HCT116 (cell line): ENCODE measurements around the gene NEK11. TPM values are rescaled to one million over a fixed set of nuclear protein-coding genes. Genes with fewer than 3 reads are reported as not detected.

Experiments
- ATAC-seq: fragments of 200-7000 bp; cut with Tn5 transposase; 2 replicates; pipeline ENCODE4 v1.9.1; 2020; ENCODE audit warnings: mild to moderate bottlenecking, moderate library complexity
- BruUV-seq: library from RNA; stranded (reverse); fragments of 400-500 nt; replicated peaks from 2 replicates; lab custom pipeline; 2021; lab: Mats Ljungman, UMichigan
- CTCF ChIA-PET: fragments of 300-600 bp; sonication (Branson Sonifier 250); formaldehyde crosslinking; loops from one replicate; lab custom pipeline; 2021; ENCODE audit warnings: antibody characterized with exemption; lab: Charles Lee
- POLR2A ChIA-PET: fragments of 300-600, 350-600 bp; sonication (Branson Sonifier 250); formaldehyde crosslinking; loops from one replicate; lab custom pipeline; 2021; ENCODE audit warnings: antibody characterized with exemption; lab: Charles Lee
- RAD21 ChIA-PET, 2 experiments: fragments of 300-600 bp; sonication (Branson Sonifier 250); formaldehyde crosslinking; loops; one replicate each; lab custom pipeline; 2023; ENCODE audit warnings: low total read pairs in 2 of 2; ENCODE audit not compliant: uncharacterized antibody in 2 of 2, unreplicated experiment in 2 of 2, low non-redundant PET in 1 of 2; lab: Charles Lee
- DNase-seq: peaks from one replicate; pipeline ENCODE4 v3.0.0-alpha.2; 2010; ENCODE audit warnings: low read depth, low spot score
- H2AFZ ChIP-seq: fragments of 200-600 bp; shearing (Covaris generic), sonication (generic); 2 replicates; pipeline ENCODE4 v1.6.1; 2017; ENCODE audit warnings: low read depth, mixed run types, mixed read lengths, antibody characterized with exemption, low read length; ENCODE audit not compliant: poor library complexity, severe bottlenecking
- H3K27ac ChIP-seq: 2 replicates; pipeline ENCODE4 v1.5.1; 2012; ENCODE audit warnings: low read depth, low read length
- H3K27me3 ChIP-seq: fragments of 200-600 bp; sonication (generic); 2 replicates; pipeline ENCODE4 v1.6.1; 2016; ENCODE audit warnings: mixed run types, low read length, mixed read lengths; ENCODE audit not compliant: insufficient read depth
- H3K36me3 ChIP-seq, 2 experiments: fragments of 200-500 bp in 1 of 2; fragments of 200-600 bp in 1 of 2; sonication (Bioruptor generic) in 1 of 2; sonication (generic) in 1 of 2; 2 replicates each; pipeline versions ENCODE4 v1.5.1 to v1.6.1; 2014 to 2016; ENCODE audit warnings: low read length in 2 of 2, inconsistent platforms in 1 of 2, mixed read lengths in 1 of 2, mixed run types in 1 of 2; ENCODE audit not compliant: insufficient read depth in 2 of 2, control insufficient read depth in 1 of 2
- H3K4me1 ChIP-seq, 2 experiments: fragments of 200-600 bp in 1 of 2; sonication (generic) in 1 of 2; 2 replicates each; pipeline versions ENCODE4 v1.5.1 to v1.6.1; 2012 to 2017; ENCODE audit warnings: low read length in 2 of 2, inconsistent platforms in 1 of 2, mild to moderate bottlenecking in 1 of 2, mixed read lengths in 1 of 2, mixed run types in 1 of 2, moderate library complexity in 1 of 2; ENCODE audit not compliant: insufficient read depth in 2 of 2, control insufficient read depth in 1 of 2
- H3K4me2 ChIP-seq: fragments of 200-600 bp; sonication (generic); 2 replicates; pipeline ENCODE4 v1.6.1; 2017; ENCODE audit warnings: mixed run types, low read length, mixed read lengths
- H3K4me3 ChIP-seq, 2 experiments: fragments of 200-600 bp in 1 of 2; sonication (generic) in 1 of 2; replicated peaks in 1 of 2; 2 replicates each; pipeline ENCODE4 v1.5.1; 2011 to 2016; ENCODE audit warnings: low read length in 2 of 2, control low read depth in 1 of 2, low read depth in 1 of 2, mild to moderate bottlenecking in 1 of 2, mixed read lengths in 1 of 2, mixed run types in 1 of 2
- H3K79me2 ChIP-seq: fragments of 200-600 bp; sonication (generic); 2 replicates; pipeline ENCODE4 v1.6.1; 2017; ENCODE audit warnings: mild to moderate bottlenecking, mixed run types, low read length, moderate library complexity, mixed read lengths; ENCODE audit not compliant: insufficient read depth
- H3K9ac ChIP-seq: fragments of 200-600 bp; sonication (generic); 2 replicates; pipeline ENCODE4 v1.6.1; 2016; ENCODE audit warnings: low read length, mixed read lengths
- H3K9me2 ChIP-seq: fragments of 200-600 bp; sonication (generic), shearing (Covaris generic); 2 replicates; pipeline ENCODE4 v1.6.1; 2017; ENCODE audit warnings: mixed run types, mild to moderate bottlenecking, moderate library complexity; ENCODE audit not compliant: insufficient read depth
- H3K9me3 ChIP-seq, 2 experiments: fragments of 200-500 bp in 1 of 2; fragments of 200-600 bp in 1 of 2; sonication (Bioruptor generic) in 1 of 2; sonication (generic) in 1 of 2; 2 replicates each; pipeline ENCODE4 v1.6.1; 2014 to 2017; ENCODE audit warnings: low read length in 2 of 2, mixed read lengths in 2 of 2, inconsistent platforms in 1 of 2, low read depth in 1 of 2, mild to moderate bottlenecking in 1 of 2, mixed run types in 1 of 2, moderate library complexity in 1 of 2; ENCODE audit not compliant: control insufficient read depth in 1 of 2, insufficient read depth in 1 of 2
- H4K20me1 ChIP-seq: fragments of 200-600 bp; sonication (generic), shearing (Covaris generic); 2 replicates; pipeline ENCODE4 v1.6.1; 2017; ENCODE audit warnings: mixed run types, mild to moderate bottlenecking, moderate library complexity; ENCODE audit not compliant: insufficient read depth
- CEBPB ChIP-seq: IDR thresholded peaks from 2 replicates; pipeline ENCODE4 v1.6.1; 2012; ENCODE audit warnings: low read depth
- EGR1 ChIP-seq: IDR thresholded peaks from 2 replicates; pipeline ENCODE4 v1.6.1; 2012; ENCODE audit warnings: low read depth
- EZH2 ChIP-seq: fragments of 200-600 bp; sonication (generic); IDR thresholded peaks from 2 replicates; pipeline ENCODE4 v1.6.1; 2017; ENCODE audit warnings: antibody characterized with exemption, mixed run types
- EZH2phosphoT487 ChIP-seq: fragments of 200-600 bp; IDR thresholded peaks from 2 replicates; pipeline ENCODE4 v1.6.1; 2018; ENCODE audit warnings: antibody characterized with exemption, borderline replicate concordance
- FOSL1 ChIP-seq: IDR thresholded peaks from 2 replicates; pipeline ENCODE4 v1.6.1; 2012; ENCODE audit warnings: low read depth
- JUND ChIP-seq: IDR thresholded peaks from 2 replicates; pipeline ENCODE4 v1.6.1; 2012
- POLR2A ChIP-seq: IDR thresholded peaks from 2 replicates; pipeline ENCODE4 v1.7.0; 2011; ENCODE audit warnings: borderline replicate concordance; ENCODE audit not compliant: insufficient read depth, insufficient read length; ENCODE audit errors: extremely low read depth
- SP1 ChIP-seq: IDR thresholded peaks from 2 replicates; pipeline ENCODE4 v1.6.1; 2012; ENCODE audit warnings: low read depth
- ZNF274 ChIP-seq: fragments of 200-500 bp; sonication (Bioruptor generic); IDR thresholded peaks from 2 replicates; pipeline ENCODE4 v1.6.1; 2014; ENCODE audit warnings: mild to moderate bottlenecking, low read depth, low read length, inconsistent platforms
- intact Hi-C: fragments of 100-400 bp; cut with micrococcal nuclease; formaldehyde crosslinking; loops from 2 replicates; pipeline ENCODE4 v1.10.0; 2022
- total RNA-seq: library from RNA; stranded (reverse); gene quantifications from one replicate; pipeline ENCODE4 v1.2.1, GENCODE V29; 2021; ENCODE audit not compliant: unreplicated experiment
- TF ChIP-seq, protein P1 (sequence below): IDR thresholded peaks from 2 replicates; pipeline ENCODE4 v1.6.1; 2012; ENCODE audit warnings: low read depth

The NEK11 gene
- total RNA-seq, 1 experiment from 2014 or later = 3.1 TPM

DNA sequence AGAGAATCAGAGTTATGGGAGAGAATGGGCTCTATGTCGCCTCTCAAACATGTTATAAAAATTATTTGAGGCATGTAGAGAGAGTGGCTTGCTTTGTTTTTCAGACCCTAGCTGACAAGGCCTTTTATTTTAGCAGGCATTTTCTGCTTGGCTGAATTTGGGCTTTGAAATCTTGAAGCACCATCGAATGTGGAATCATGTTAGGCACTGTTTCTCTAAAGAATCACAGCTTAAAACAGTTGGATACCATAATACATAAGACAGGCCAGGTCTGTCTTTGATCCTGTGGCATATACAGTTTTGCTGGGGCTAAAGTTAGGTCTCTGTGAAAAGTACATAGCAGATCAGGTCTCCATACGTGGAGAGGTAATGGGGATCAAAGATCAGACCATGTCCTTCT lies 142.7 kb downstream of the NEK11 start:
- Histone ChIP-seq H3K36me3 (no peaks in the 10 kb centered on the region), H3K4me1 (no peaks in the 10 kb centered on the region), H3K4me3 (no peak overlapping the region), H3K9me2 (no peaks in the 10 kb centered on the region), H4K20me1 (no peaks in the 10 kb centered on the region), H3K9ac (no peak overlapping the region), H3K4me2 (no peak overlapping the region), H3K27ac (no peak overlapping the region), H2AFZ (no peak overlapping the region), H3K9me3 (no peaks in the 10 kb centered on the region), H3K27me3 (no peaks in the 10 kb centered on the region), H3K79me2 (no peaks in the 10 kb centered on the region)
- intact Hi-C loops = no loop called here
- CTCF ChIA-PET = no interaction called here
- ATAC-seq (no peak), DNase-seq (no peak)
- BruUV-seq = no TSS peak
- TF ChIP-seq ZNF274 (no peak), SP1 (no peak), EZH2 (no peak), FOSL1 (no peak), EZH2phosphoT487 (no peak), EGR1 (no peak), POLR2A (no peak), JUND (no peak), CEBPB (no peak)
- TF ChIP-seq, protein P1, sequence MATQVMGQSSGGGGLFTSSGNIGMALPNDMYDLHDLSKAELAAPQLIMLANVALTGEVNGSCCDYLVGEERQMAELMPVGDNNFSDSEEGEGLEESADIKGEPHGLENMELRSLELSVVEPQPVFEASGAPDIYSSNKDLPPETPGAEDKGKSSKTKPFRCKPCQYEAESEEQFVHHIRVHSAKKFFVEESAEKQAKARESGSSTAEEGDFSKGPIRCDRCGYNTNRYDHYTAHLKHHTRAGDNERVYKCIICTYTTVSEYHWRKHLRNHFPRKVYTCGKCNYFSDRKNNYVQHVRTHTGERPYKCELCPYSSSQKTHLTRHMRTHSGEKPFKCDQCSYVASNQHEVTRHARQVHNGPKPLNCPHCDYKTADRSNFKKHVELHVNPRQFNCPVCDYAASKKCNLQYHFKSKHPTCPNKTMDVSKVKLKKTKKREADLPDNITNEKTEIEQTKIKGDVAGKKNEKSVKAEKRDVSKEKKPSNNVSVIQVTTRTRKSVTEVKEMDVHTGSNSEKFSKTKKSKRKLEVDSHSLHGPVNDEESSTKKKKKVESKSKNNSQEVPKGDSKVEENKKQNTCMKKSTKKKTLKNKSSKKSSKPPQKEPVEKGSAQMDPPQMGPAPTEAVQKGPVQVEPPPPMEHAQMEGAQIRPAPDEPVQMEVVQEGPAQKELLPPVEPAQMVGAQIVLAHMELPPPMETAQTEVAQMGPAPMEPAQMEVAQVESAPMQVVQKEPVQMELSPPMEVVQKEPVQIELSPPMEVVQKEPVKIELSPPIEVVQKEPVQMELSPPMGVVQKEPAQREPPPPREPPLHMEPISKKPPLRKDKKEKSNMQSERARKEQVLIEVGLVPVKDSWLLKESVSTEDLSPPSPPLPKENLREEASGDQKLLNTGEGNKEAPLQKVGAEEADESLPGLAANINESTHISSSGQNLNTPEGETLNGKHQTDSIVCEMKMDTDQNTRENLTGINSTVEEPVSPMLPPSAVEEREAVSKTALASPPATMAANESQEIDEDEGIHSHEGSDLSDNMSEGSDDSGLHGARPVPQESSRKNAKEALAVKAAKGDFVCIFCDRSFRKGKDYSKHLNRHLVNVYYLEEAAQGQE = no peak
- POLR2A ChIA-PET = no interaction called here
- RAD21 ChIA-PET = no interaction called here
